Right ventricle myocardium superior (tissue), 1 donor: Measurements from ENCODE around the gene NLGN2. TPM values are rescaled to one million over a fixed set of nuclear protein-coding genes. Genes with fewer than 3 reads are reported as not detected.

Experiments used
- ATAC-seq: fragments of 200-7000 bp; cut with Tn5 transposase; one replicate; pipeline ENCODE4 v1.9.1; 2020; ENCODE audit warnings: mild to moderate bottlenecking; ENCODE audit not compliant: poor library complexity
- DNase-seq: peaks from one replicate; pipeline ENCODE4 v3.0.0-alpha.2; 2020
- intact Hi-C: fragments of 100-400 bp; cut with DNase I; formaldehyde crosslinking; loops from one replicate; pipeline ENCODE4 v1.11.2; 2022
- total RNA-seq: library from RNA; stranded (reverse); fragmentation: NEBNext Ultra II Directional; extraction: Animal tissue kit (Norgen Biotek cat#: 25700); gene quantifications from one replicate; pipeline ENCODE4 v1.2.1, GENCODE V29; 2021
- donor health status: DM: no; HTN: yes; CAD: no; lungs with severe emphysema.

NLGN2 gene
- total RNA-seq, 1 donor from 2014 or later, result 5.8 TPM

GRCh38 chr17:7443499-7444485, 36.1 kb downstream of the NLGN2 start:
- no peak for DNase-seq
- intact Hi-C loops, result loop anchor here (5.0 kb wide), 1 partner anchor 139 kb away; the partner anchor contains the start of gene MPDU1
- ATAC-seq, result no peak

GRCh38 chr17:7444682-7445618, 37.3 kb downstream of the NLGN2 start, which contains the start of gene CHRNB1:
CHRNB1 (plus strand) TSS chr17:7445061; CDS start chr17:7445128, 67 bp downstream.
- intact Hi-C loops, result loop anchor here (5.0 kb wide), 1 partner anchor 137 kb away; the partner anchor contains the start of gene MPDU1
- peak; percentile 87 for ATAC-seq
- peak; percentile 89 for DNase-seq

- ATAC-seq (peak; percentile 27), DNase-seq (no peak)
- intact Hi-C loops, result no loop called here
Observed at GRCh38 chr17:7445619-7445968, 37.9 kb downstream of the NLGN2 start.

GRCh38 chr17:7448461-7448860, 40.8 kb downstream of the NLGN2 start:
- DNase-seq (no peak), ATAC-seq (no peak)
- intact Hi-C loops, result no loop called here

- ATAC-seq, result no peak
- no peak for DNase-seq
- intact Hi-C loops, result no loop called here
Observed at GRCh38 chr17:7459961-7460545, 52.4 kb downstream of the NLGN2 start.

GRCh38 chr17:7460850-7461660, 53.4 kb downstream of the NLGN2 start:
- intact Hi-C loops, result no loop called here
- DNase-seq (no peak), ATAC-seq (no peak)

- ATAC-seq (no peak), DNase-seq (no peak)
- intact Hi-C loops, result no loop called here
Observed at GRCh38 chr17:7462474-7463371, 55.1 kb downstream of the NLGN2 start.

GRCh38 chr17:7463372-7463846, 55.8 kb downstream of the NLGN2 start:
- DNase-seq (no peak), ATAC-seq (no peak)
- intact Hi-C loops, result no loop called here

- intact Hi-C loops, result no loop called here
- DNase-seq (no peak), ATAC-seq (no peak)
Observed at GRCh38 chr17:7464081-7464480, 56.4 kb downstream of the NLGN2 start.

GRCh38 chr17:7465597-7466275, 58.1 kb downstream of the NLGN2 start:
- ATAC-seq (no peak), DNase-seq (no peak)
- intact Hi-C loops, result no loop called here

GRCh38 chr17:7466318-7466638, 58.6 kb downstream of the NLGN2 start:
- intact Hi-C loops, result no loop called here
- ATAC-seq (no peak), DNase-seq (no peak)

- ATAC-seq (peak; percentile 62), DNase-seq (peak; percentile 88)
- intact Hi-C loops, result no loop called here
Observed at GRCh38 chr17:7466639-7467341, 59.1 kb downstream of the NLGN2 start.

- intact Hi-C loops, result no loop called here
- ATAC-seq (no peak), DNase-seq (no peak)
Observed at GRCh38 chr17:7467498-7467897, 59.9 kb downstream of the NLGN2 start.

GRCh38 chr17:7468290-7468689, 60.6 kb downstream of the NLGN2 start:
- ATAC-seq, result no peak
- intact Hi-C loops, result no loop called here
- no peak for DNase-seq

GRCh38 chr17:7468804-7469389, 61.3 kb downstream of the NLGN2 start:
- no peak for DNase-seq
- ATAC-seq, result no peak
- intact Hi-C loops, result no loop called here
